Neural progenitor cell (in vitro differentiated cells): ENCODE data around the gene MYO1E.

ENCODE experiments used
- CTCF ChIP-seq: fragments of 200-600 bp; sonication (generic); IDR thresholded peaks from 2 replicates; pipeline ENCODE4 v1.5.1; 2017; ENCODE audit warnings: antibody characterized with exemption, mild to moderate bottlenecking
- EZH2phosphoT487 ChIP-seq: fragments of 200-600 bp; sonication (generic); IDR thresholded peaks from 2 replicates; pipeline ENCODE4 v1.6.1; 2017; ENCODE audit warnings: antibody characterized with exemption

GRCh38 chr15:59222906-59223550 is 149.6 kb downstream of the MYO1E start:
- TF ChIP-seq CTCF: no peak
- no peak for TF ChIP-seq EZH2phosphoT487
